Epithelial cell of prostate (primary cell): Measurements from ENCODE around the gene GRM7.

Source experiments
- DNase-seq: peaks from one replicate; pipeline ENCODE4 v3.0.0-alpha.2; 2011; ENCODE audit warnings: low read depth, low spot score
- H3K27ac ChIP-seq: fragments of 450-650 bp; 2 replicates; pipeline ENCODE4 v1.5.1; 2017; ENCODE audit warnings: mild to moderate bottlenecking

The GRM7 gene

GRCh38 chr3:7209098-7209497 is 348.2 kb downstream of the GRM7 start:
- no peak overlapping the region for H3K27ac ChIP-seq
- no peak for DNase-seq

- no peak for DNase-seq
- no peak overlapping the region for H3K27ac ChIP-seq
Observed at GRCh38 chr3:7211740-7212139, 350.8 kb downstream of the GRM7 start.

GRCh38 chr3:7215706-7216105 is 354.8 kb downstream of the GRM7 start:
- DNase-seq: no peak
- H3K27ac ChIP-seq: no peak overlapping the region

- H3K27ac ChIP-seq: no peak overlapping the region
- no peak for DNase-seq
Observed at GRCh38 chr3:7226393-7226792, 365.5 kb downstream of the GRM7 start.

- no peak overlapping the region for H3K27ac ChIP-seq
- no peak for DNase-seq
Observed at GRCh38 chr3:7238565-7239295, 377.8 kb downstream of the GRM7 start.

- no peak overlapping the region for H3K27ac ChIP-seq
- no peak for DNase-seq
Observed at GRCh38 chr3:7241584-7242302, 380.8 kb downstream of the GRM7 start.

GRCh38 chr3:7242303-7242635 is 381.4 kb downstream of the GRM7 start:
- DNase-seq: no peak
- H3K27ac ChIP-seq: no peak overlapping the region

GRCh38 chr3:7249493-7250076 is 388.7 kb downstream of the GRM7 start:
- DNase-seq: no peak

GRCh38 chr3:7254251-7254650 is 393.3 kb downstream of the GRM7 start:
- DNase-seq: no peak
- H3K27ac ChIP-seq: no peak overlapping the region

More at GRCh38 chr3:7249493-7250076, 388.7 kb downstream of the GRM7 start:
- no peak overlapping the region for H3K27ac ChIP-seq

- DNase-seq: no peak
- no peak overlapping the region for H3K27ac ChIP-seq
Observed at GRCh38 chr3:7260975-7261374, 400.1 kb downstream of the GRM7 start.

- DNase-seq: no peak
- no peak overlapping the region for H3K27ac ChIP-seq
Observed at GRCh38 chr3:7263347-7264195, 402.7 kb downstream of the GRM7 start.

GRCh38 chr3:7264196-7264526 is 403.2 kb downstream of the GRM7 start:
- H3K27ac ChIP-seq: no peak overlapping the region
- no peak for DNase-seq

- H3K27ac ChIP-seq: no peak overlapping the region
- no peak for DNase-seq
Observed at GRCh38 chr3:7265736-7266135, 404.8 kb downstream of the GRM7 start.

- no peak for DNase-seq
- no peak overlapping the region for H3K27ac ChIP-seq
Observed at GRCh38 chr3:7266551-7266950, 405.6 kb downstream of the GRM7 start.

- no peak for DNase-seq
- no peak overlapping the region for H3K27ac ChIP-seq
Observed at GRCh38 chr3:7270731-7271130, 409.8 kb downstream of the GRM7 start.

- no peak overlapping the region for H3K27ac ChIP-seq
- no peak for DNase-seq
Observed at GRCh38 chr3:7271631-7272030, 410.7 kb downstream of the GRM7 start.

- DNase-seq: no peak
- H3K27ac ChIP-seq: no peak overlapping the region
Observed at GRCh38 chr3:7272203-7272602, 411.3 kb downstream of the GRM7 start.

GRCh38 chr3:7275396-7275795 is 414.5 kb downstream of the GRM7 start:
- no peak for DNase-seq
- H3K27ac ChIP-seq: no peak overlapping the region

- DNase-seq: no peak
- H3K27ac ChIP-seq: no peak overlapping the region
Observed at GRCh38 chr3:7280318-7280717, 419.4 kb downstream of the GRM7 start.

- no peak overlapping the region for H3K27ac ChIP-seq
- DNase-seq: no peak
Observed at GRCh38 chr3:7282988-7283387, 422.1 kb downstream of the GRM7 start.

GRCh38 chr3:7285505-7285904 is 424.6 kb downstream of the GRM7 start:
- no peak for DNase-seq
- no peak overlapping the region for H3K27ac ChIP-seq
